Effector CD4-positive, alpha-beta T cell (primary cell): ENCODE results near the gene ARFRP1.
A peak's percentile ranks its signal among the peaks of the same experiment; 100 is the strongest.
"Not testable (repeated sequence)": the region's sequence is repeated elsewhere in the genome, so short reads cannot be mapped to it uniquely, and the experiment has no call there.

Experiments used
- DNase-seq: peaks from one replicate; pipeline ENCODE4 v3.0.0-alpha.2; 2020

Gene ARFRP1

GRCh38 chr20:63671695-63672094, 36.1 kb downstream of the ARFRP1 start:
- DNase-seq, result not testable (repeated sequence)

- DNase-seq, result no peak
Measured at GRCh38 chr20:63668351-63668750, 39.4 kb downstream of the ARFRP1 start.

DNA sequence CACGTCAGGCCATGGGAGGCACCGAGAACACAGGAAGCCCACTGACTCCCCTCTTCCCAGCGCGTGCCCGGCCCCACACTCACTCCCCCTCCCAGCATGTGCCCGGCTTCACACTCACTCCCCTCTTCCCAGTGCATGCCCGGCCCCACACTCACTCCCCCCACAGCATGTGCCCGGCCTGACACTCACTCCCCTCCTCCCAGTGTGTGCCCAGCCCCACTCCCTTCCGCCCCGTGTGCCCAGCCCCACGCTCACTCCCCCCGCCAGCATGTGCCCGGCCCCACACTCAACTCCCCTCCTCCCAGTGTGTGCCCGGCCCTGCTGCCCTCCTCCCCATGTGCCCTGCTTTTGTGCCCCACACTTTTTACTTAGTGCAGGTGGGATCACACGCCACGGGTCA, 39.9 kb downstream of the ARFRP1 start:
- no peak for DNase-seq

- DNase-seq, result no peak
Measured at GRCh38 chr20:63665708-63666107, 42.1 kb downstream of the ARFRP1 start.

DNA sequence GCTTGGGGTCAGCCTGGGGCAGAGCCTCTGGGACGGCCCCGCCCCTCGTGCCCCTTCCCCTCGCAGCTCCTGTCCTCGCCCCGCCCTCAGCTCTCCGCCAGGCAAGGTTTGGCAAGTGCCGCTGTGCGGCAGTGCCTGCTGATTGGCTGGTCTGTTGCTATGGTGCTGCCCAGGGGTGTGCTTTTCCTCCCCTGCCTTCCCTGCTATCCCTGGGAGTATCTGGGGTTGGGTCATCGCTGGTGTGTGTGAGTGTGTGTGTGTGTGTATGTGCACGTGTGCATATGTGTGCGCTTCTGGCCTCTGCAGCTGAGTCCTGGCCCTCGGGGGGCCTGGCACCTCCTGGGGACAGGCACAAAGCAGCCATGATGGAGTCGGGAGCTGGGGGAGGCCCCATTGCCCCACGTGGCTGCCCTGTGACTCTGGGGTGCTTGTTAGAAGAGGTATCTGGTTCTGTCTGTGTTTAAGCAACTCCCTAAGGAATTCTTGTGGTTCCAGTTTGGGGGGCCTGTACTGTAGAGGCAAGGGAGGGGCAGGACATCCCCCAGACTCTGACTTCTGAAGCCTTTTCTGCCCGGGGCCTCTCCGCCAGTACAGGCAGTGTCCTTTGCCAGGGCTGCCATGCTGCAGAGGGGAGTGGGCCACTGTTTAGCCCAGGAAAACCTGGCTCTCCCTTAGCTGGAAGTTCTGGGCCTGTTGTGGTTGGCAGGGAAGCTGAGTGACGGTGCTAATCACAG, 42.7 kb downstream of the ARFRP1 start:
- no peak for DNase-seq

DNA sequence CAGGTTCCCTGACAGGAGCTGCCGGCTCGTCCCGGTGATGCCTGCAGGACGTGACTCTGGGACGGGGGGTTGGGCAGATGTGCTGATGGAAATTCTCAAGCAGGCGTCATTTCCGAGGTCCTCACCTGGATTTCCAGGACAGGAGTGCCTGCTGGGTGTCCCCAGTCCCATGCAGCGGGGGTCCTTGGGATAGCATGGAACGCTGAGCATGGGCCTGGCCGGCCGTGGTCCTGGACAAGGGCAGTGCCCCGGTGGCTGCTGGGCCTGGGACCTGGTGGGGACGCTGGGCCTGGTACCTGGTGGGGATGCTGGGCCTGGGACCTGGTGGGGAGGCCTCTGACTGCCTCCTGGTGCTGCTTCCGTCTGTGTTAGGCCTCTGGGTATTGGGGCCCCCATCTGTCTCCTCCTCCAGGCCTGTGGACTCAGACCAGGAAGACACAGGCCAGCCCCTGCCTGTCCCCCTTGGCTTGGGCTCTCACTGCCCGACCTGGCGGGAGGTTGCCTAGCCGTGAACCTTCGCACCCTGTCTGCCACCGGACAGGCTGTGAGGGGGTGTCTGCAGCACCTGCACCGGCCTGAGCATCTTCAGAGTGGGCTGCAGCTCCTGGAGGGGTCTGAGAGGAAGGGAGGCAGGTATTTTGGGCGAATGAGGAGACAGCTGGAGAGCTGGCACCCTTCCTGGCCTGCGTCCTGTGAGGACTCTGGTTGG, 43.5 kb downstream of the ARFRP1 start:
- no peak for DNase-seq

DNA sequence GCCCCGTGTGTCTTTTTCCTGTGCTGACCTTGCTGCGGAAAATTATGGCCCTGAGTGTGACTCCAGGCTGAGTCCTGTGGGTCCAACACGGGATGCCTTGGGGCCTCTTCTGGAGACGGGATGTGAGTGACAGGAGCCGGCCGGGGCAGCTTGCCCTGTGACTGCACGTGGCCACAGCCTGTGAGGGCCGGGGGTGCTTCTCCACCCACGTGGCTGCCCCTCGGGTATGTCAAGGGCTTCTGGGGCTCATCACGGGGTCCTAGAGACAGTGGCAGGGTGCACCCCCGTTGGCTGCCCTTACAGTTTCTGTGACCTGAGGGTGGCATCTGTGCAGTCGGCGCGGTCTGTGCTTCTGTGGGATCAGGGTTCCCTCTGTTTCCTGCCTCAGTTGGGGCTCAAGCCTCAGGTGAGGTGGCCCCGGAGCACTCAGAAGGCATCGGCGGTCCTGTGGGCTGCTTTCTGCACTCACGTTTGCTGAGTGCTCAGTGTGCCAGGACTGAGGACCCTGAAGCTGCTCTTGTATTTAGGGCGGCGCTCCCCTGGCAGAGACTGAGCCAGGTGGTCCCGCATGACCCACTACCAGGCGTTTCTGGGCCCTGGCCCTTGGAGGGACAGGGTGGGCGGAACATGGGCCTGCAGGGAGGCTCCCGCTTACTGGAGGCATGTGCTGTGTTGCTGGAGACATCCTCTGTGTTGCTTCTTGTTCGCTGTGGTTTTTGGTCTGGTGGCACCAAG, 44.3 kb downstream of the ARFRP1 start:
- no peak for DNase-seq

- no peak for DNase-seq
Measured at GRCh38 chr20:63662813-63663189, 45.0 kb downstream of the ARFRP1 start.

GRCh38 chr20:63661959-63662812, 45.6 kb downstream of the ARFRP1 start:
- no peak for DNase-seq

DNA sequence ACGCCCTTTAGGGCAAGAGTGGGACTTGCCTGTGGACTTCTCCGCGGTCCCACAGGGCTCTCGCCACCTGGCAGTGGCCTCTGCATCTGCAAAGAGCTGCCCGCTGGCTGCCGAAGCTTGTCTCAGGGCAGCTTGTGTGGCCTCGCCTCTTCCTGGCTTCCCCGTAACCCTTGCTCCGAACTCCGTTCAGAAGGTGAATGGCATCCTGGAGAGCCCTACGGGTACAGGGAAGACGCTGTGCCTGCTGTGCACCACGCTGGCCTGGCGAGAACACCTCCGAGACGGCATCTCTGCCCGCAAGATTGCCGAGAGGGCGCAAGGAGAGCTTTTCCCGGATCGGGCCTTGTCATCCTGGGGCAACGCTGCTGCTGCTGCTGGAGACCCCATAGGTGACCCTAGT, 46.7 kb downstream of the ARFRP1 start:
- DNase-seq, result no peak

GRCh38 chr20:63660622-63661021, 47.2 kb downstream of the ARFRP1 start:
- DNase-seq, result no peak

DNA sequence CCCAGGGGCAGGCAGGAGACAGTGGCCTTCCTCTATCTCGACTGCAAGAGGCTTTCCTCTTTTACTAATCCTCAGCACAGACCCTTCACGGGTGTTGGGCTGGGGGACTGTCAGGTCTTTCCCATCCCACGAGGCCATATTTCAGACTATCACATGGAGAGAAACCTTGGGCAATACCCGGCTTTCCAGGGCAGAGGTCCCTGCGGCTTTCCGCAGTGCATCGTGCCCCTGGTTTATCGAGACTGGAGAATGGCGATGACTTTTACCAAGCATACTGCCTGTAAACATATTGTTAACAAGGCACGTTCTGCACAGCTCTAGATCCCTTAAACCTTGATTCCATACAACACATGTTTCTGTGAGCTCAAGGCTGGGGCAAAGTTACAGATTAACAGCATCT, 47.6 kb downstream of the ARFRP1 start:
- DNase-seq, result not testable (repeated sequence)

DNA sequence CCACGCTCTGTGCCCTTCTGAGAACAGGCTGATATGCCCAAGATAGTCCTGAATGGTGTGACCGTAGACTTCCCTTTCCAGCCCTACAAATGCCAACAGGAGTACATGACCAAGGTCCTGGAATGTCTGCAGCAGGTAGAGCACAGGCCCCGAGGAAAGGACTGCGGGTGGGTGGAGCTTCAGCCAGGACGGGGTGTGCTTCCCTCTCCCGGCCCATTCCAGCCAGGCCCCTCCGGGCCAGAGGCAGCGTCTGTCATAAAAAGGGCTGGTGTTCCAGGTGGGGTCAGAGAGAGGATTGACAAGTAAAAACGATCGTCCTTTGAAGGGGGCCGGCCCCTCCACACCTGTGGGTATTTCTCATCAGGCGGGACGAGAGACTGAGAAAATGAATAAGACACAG, 48.4 kb downstream of the ARFRP1 start:
- no peak for DNase-seq

GRCh38 chr20:63658749-63659187, 49.0 kb downstream of the ARFRP1 start:
- no peak for DNase-seq

DNA sequence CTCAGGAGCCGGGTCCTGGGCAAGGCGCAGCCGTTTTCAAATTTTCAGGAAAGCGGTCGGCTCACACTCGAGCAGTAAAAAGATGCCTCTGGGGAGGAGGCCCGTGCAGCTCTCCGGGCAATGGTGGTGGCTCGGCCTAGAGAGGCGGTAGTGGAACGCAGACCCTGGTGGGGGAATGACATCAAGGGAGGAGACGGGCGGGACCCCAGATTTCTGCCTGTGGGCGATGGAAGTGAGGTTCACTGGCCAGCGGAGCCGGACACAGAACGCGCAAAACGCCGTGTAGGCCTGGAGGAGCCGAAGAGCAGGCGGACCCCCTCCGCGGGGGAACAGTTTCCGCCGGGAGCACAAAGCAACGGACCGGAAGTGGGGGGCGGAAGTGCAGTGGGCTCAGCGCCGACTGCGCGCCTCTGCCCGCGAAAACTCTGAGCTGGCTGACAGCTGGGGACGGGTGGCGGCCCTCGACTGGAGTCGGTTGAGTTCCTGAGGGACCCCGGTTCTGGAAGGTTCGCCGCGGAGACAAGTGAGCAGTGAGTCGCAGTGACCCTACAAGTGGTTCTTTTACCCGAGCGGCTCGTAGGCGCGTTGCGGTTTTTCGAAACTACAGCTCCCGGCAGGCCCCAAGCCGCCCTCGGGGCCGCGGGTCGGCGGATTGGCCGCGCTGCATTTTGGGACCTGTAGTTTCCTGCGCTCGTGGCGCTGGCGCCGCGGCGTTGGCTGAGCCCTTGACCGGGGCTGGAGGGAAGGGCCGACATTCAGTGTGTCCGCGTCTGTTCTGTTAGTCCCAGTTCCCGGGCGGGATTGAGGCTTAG, 49.6 kb downstream of the ARFRP1 start, which contains the start of gene RTEL1:
TSS of gene RTEL1 (plus strand) at position 376 of the 812 bp plus-strand sequence. CDS start 1,091 bp downstream, outside the sequence.
- peak; percentile 80 for DNase-seq

GRCh38 chr20:63657260-63657936, 50.4 kb downstream of the ARFRP1 start:
- DNase-seq, result no peak

DNA sequence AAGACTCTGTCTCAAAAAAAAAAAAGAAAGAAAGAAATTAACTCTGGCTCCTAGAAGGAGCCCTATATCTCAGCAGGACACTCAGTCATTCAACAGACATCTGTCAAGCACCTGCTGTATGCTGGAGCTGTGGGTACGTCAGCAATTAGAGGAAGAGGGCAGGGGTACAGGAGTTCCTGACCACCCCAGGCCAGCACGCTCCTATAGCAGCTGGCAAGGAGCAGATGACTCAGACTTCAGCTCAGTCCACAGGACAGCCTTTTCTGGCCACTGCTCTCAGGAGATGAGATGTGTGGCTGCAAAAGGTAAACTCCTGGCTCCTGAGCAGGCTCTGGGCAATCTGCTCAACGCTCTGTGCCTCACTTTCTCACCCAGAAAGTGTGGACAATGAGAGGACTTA, 51.3 kb downstream of the ARFRP1 start:
- no peak for DNase-seq

GRCh38 chr20:63655249-63655648, 52.5 kb downstream of the ARFRP1 start:
- no peak for DNase-seq

GRCh38 chr20:63653974-63654668, 53.7 kb downstream of the ARFRP1 start:
- DNase-seq, result no peak
